ENCODE measurements around the gene CORIN. TPM values are rescaled to one million over a fixed set of nuclear protein-coding genes. Genes with fewer than 3 reads are reported as not detected.

CORIN gene
- total RNA-seq, 1 experiment from 2014 or later = 3.5 TPM

DNA sequence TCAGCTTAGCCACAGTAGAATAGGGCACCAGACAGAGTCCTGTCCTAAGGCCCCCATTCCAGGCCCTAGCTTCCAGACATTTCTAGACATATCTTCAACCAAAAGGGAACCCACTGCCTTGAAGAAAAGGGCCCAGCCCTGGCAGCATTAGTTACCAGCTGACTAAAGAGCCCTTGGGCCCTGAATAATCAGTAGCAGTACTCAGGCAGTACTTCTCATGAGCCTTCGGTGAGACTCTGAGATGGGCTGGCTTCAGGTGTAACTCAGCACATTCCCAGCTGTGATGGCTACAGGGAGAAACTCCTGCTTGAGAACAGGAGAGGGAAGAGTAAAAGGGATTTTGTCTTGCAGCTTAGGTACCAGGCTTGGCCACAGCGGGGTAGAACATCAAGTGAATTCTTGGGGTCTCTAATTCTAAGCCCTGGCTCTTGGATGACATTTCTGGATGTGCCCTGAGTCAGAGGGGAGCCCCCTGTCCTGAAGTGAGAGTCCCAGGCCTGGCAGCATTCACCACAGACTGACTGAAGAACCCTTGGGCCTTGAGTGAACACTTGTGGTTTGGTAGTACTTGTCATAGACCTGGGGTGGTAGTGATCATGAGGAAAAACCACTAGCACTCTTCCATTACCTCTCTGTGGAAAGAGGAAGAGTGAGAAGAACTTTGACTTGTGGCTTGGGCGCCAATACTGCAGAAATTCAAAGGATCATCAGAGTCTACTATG is 182.7 kb downstream of the CORIN start:
- Histone ChIP-seq H3K36me3 (ENCODE audit: control insufficient read depth in 1 of 2, insufficient read depth in 2 of 2, low read length in 2 of 2) (no peaks in the 10 kb centered on the region), H3K4me1 (ENCODE audit: control insufficient read depth in 1 of 2, insufficient read depth in 2 of 2, low read length in 2 of 2) (no peaks in the 10 kb centered on the region), H3K79me2 (ENCODE audit: insufficient read depth, low read length) (no peaks in the 10 kb centered on the region), H2AFZ (ENCODE audit: low read depth, low read length, poor library complexity, severe bottlenecking) (no peak overlapping the region), H3K4me2 (ENCODE audit: low read length) (no peak overlapping the region), H3K9me3 (ENCODE audit: control insufficient read depth in 1 of 2, insufficient read depth in 1 of 2, low read depth in 1 of 2, low read length in 2 of 2) (no peaks in the 10 kb centered on the region), H4K20me1 (ENCODE audit: insufficient read depth) (no peaks in the 10 kb centered on the region), H3K27me3 (ENCODE audit: insufficient read depth, low read length) (no peaks in the 10 kb centered on the region), H3K9me2 (ENCODE audit: insufficient read depth) (no peaks in the 10 kb centered on the region), H3K27ac (ENCODE audit: low read depth, low read length) (no peak overlapping the region), H3K9ac (ENCODE audit: low read length) (no peak overlapping the region), H3K4me3 (replicated peaks in 1 of 2; ENCODE audit: low read depth in 1 of 2, low read length in 2 of 2) (no peak overlapping the region)
- no peak for ATAC-seq
- intact Hi-C loops (cut with micrococcal nuclease) = no loop called here
- TF ChIP-seq, protein P1, sequence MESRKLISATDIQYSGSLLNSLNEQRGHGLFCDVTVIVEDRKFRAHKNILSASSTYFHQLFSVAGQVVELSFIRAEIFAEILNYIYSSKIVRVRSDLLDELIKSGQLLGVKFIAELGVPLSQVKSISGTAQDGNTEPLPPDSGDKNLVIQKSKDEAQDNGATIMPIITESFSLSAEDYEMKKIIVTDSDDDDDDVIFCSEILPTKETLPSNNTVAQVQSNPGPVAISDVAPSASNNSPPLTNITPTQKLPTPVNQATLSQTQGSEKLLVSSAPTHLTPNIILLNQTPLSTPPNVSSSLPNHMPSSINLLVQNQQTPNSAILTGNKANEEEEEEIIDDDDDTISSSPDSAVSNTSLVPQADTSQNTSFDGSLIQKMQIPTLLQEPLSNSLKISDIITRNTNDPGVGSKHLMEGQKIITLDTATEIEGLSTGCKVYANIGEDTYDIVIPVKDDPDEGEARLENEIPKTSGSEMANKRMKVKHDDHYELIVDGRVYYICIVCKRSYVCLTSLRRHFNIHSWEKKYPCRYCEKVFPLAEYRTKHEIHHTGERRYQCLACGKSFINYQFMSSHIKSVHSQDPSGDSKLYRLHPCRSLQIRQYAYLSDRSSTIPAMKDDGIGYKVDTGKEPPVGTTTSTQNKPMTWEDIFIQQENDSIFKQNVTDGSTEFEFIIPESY (IDR thresholded peaks at IDR 0.05; ENCODE audit: extremely low read depth, insufficient replicate concordance, low read length) = no peak
- no peak for TF ChIP-seq ZFX (IDR thresholded peaks at IDR 0.05)
- TF ChIP-seq, protein P2, sequence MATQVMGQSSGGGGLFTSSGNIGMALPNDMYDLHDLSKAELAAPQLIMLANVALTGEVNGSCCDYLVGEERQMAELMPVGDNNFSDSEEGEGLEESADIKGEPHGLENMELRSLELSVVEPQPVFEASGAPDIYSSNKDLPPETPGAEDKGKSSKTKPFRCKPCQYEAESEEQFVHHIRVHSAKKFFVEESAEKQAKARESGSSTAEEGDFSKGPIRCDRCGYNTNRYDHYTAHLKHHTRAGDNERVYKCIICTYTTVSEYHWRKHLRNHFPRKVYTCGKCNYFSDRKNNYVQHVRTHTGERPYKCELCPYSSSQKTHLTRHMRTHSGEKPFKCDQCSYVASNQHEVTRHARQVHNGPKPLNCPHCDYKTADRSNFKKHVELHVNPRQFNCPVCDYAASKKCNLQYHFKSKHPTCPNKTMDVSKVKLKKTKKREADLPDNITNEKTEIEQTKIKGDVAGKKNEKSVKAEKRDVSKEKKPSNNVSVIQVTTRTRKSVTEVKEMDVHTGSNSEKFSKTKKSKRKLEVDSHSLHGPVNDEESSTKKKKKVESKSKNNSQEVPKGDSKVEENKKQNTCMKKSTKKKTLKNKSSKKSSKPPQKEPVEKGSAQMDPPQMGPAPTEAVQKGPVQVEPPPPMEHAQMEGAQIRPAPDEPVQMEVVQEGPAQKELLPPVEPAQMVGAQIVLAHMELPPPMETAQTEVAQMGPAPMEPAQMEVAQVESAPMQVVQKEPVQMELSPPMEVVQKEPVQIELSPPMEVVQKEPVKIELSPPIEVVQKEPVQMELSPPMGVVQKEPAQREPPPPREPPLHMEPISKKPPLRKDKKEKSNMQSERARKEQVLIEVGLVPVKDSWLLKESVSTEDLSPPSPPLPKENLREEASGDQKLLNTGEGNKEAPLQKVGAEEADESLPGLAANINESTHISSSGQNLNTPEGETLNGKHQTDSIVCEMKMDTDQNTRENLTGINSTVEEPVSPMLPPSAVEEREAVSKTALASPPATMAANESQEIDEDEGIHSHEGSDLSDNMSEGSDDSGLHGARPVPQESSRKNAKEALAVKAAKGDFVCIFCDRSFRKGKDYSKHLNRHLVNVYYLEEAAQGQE (IDR thresholded peaks at IDR 0.05; ENCODE audit: low read depth) = no peak
- TF ChIP-seq EGR1 (IDR thresholded peaks at IDR 0.05; ENCODE audit: low read depth) = no peak
- no peak for TF ChIP-seq RAD21 (IDR thresholded peaks at IDR 0.05; ENCODE audit: low read depth)
- TF ChIP-seq ZNF274 (IDR thresholded peaks at IDR 0.05; ENCODE audit: low read depth, low read length) = no peak
- no peak for TF ChIP-seq SIN3A (IDR thresholded peaks at IDR 0.05; ENCODE audit: low read depth)
- no peak for TF ChIP-seq SP1 (IDR thresholded peaks at IDR 0.05; ENCODE audit: low read depth)
- TF ChIP-seq, protein P3, sequence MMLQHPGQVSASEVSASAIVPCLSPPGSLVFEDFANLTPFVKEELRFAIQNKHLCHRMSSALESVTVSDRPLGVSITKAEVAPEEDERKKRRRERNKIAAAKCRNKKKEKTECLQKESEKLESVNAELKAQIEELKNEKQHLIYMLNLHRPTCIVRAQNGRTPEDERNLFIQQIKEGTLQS (IDR thresholded peaks at IDR 0.05) = no peak
- TF ChIP-seq CBX3 (IDR thresholded peaks at IDR 0.05; ENCODE audit: low read depth) = no peak
- no peak for TF ChIP-seq TCF7L2 (IDR thresholded peaks at IDR 0.05; ENCODE audit: borderline replicate concordance, extremely low read depth, insufficient read depth, insufficient read length)
- TF ChIP-seq EZH2 (IDR thresholded peaks at IDR 0.05) = no peak
- no TSS peak for BruUV-seq (replicated peaks)
- no peak for DNase-seq (ENCODE audit: low read depth, low spot score)
- ChIA-PET RAD21 (ENCODE audit: low non-redundant PET in 1 of 2, low total read pairs in 2 of 2, uncharacterized antibody in 2 of 2, unreplicated experiment in 2 of 2) (no interaction called here), CTCF (no interaction called here), POLR2A (no interaction called here)

Data from HCT116 (cell line).